Skeletal muscle tissue (tissue), 4 donors: ENCODE results near the gene RPA4. TPM values are rescaled to one million over a fixed set of nuclear protein-coding genes. Genes with fewer than 3 reads are reported as not detected.

Experiments used
- H3K27ac ChIP-seq: one replicate; pipeline ENCODE4 v1.7.0; 2013; ENCODE audit warnings: mild to moderate bottlenecking, low read depth, low read length, inconsistent platforms
- H3K27me3 ChIP-seq, 3 donors: one replicate each; pipeline ENCODE4 v1.7.0; 2013; ENCODE audit warnings: low read length in 3 of 3; ENCODE audit not compliant: control insufficient read depth in 3 of 3, insufficient read depth in 3 of 3
- H3K36me3 ChIP-seq, 3 donors: one replicate each; pipeline ENCODE4 v1.7.0; 2013; ENCODE audit warnings: low read length in 3 of 3; ENCODE audit not compliant: control insufficient read depth in 3 of 3, insufficient read depth in 3 of 3
- H3K4me1 ChIP-seq, 3 donors: one replicate each; pipeline ENCODE4 v1.7.0; 2013; ENCODE audit warnings: low read length in 3 of 3, mild to moderate bottlenecking in 3 of 3; ENCODE audit not compliant: control insufficient read depth in 3 of 3, insufficient read depth in 3 of 3
- H3K4me3 ChIP-seq, 3 donors: one replicate each; pipeline ENCODE4 v1.7.0; 2013; ENCODE audit warnings: low read length in 3 of 3
- H3K9ac ChIP-seq, 3 donors: one replicate each; pipeline ENCODE4 v1.7.0; 2013; ENCODE audit warnings: low read length in 3 of 3, mild to moderate bottlenecking in 3 of 3, moderate library complexity in 2 of 3, low read depth in 1 of 3
- H3K9me3 ChIP-seq, 3 donors: one replicate each; pipeline ENCODE4 v1.7.0; 2013; ENCODE audit warnings: low read length in 3 of 3; ENCODE audit not compliant: control insufficient read depth in 3 of 3
- total RNA-seq: library from RNA; depleted of rRNA; stranded (reverse); fragments of >200 nt; gene quantifications from one replicate; pipeline ENCODE4 v1.2.3, GENCODE V29; 2014
- donor health status: Osteomylitis.

RPA4 gene
- total RNA-seq, 1 donor from 2014 or later = 2.6 TPM

DNA sequence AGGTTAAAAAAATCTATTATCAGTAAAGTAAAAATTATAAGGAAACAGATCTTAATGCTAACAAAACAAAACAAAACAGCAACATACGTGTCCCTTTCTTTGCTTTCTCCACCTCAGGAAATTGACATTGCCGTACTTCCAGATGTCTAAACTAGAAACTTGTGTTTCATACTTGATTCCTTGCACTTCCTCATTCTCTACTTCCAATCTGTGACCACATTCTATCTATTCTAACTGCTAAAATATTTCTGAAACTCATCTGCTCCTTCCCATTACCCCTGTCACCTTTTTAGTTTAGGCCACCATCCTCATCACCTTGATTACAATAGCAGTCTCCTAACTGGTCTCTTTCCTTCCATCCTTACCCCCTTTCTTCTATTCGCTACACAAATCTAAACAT lies 22.5 kb upstream of the RPA4 start:
- H3K9ac ChIP-seq = no peak overlapping the region
- no peaks in the 10 kb centered on the region for H3K4me1 ChIP-seq
- H3K27ac ChIP-seq = no peak overlapping the region

DNA sequence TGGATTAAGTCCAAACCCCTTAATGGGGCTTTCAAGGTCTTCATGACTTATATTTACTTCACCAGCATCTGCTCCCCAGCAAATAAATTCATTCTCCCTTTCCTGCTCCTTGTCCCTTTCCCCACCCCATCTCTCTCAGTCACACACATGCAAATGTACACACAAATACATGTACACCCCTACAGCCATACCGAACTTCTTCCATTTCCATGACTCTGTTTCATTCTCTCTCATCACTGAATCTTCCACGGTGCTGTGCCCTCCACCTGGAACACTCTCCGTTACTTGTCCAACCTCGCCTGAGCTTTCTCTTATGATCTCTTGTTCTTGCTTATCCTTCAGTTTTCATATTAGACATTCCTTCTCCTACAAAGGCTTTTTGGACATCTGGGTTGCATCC lies 22.0 kb upstream of the RPA4 start:
- Histone ChIP-seq H3K9ac (no peak overlapping the region), H3K27me3 (no peaks in the 10 kb centered on the region), H3K36me3 (no peaks in the 10 kb centered on the region), H3K4me3 (no peak overlapping the region), H3K27ac (no peak overlapping the region), H3K4me1 (no peaks in the 10 kb centered on the region), H3K9me3 (no peaks in the 10 kb centered on the region)

More for the DNA sequence above, 22.5 kb upstream of the RPA4 start:
- Histone ChIP-seq H3K4me3 (no peak overlapping the region), H3K27me3 (no peaks in the 10 kb centered on the region), H3K36me3 (no peaks in the 10 kb centered on the region), H3K9me3 (no peaks in the 10 kb centered on the region)

GRCh38 chrX:96884027-96884426 lies 319 bp downstream of the RPA4 start:
- Histone ChIP-seq H3K27me3 (no peaks in the 10 kb centered on the region), H3K4me1 (no peaks in the 10 kb centered on the region), H3K27ac (no peak overlapping the region), H3K36me3 (peaks cover 0 to 9% (median 0%) of the 10 kb centered on the region in 3 donors), H3K9me3 (no peaks in the 10 kb centered on the region), H3K9ac (no peak overlapping the region), H3K4me3 (no peak overlapping the region)

GRCh38 chrX:96889726-96890125 lies 6.0 kb downstream of the RPA4 start:
- H3K36me3 ChIP-seq = peaks cover 0 to 1% (median 0%) of the 10 kb centered on the region in 3 donors
- H3K4me3 ChIP-seq = no peak overlapping the region
- no peaks in the 10 kb centered on the region for H3K4me1 ChIP-seq
- H3K9ac ChIP-seq = no peak overlapping the region
- no peaks in the 10 kb centered on the region for H3K9me3 ChIP-seq
- H3K27me3 ChIP-seq = no peaks in the 10 kb centered on the region
- no peak overlapping the region for H3K27ac ChIP-seq

GRCh38 chrX:96906741-96907140 lies 23.0 kb downstream of the RPA4 start:
- H3K27me3 ChIP-seq = no peaks in the 10 kb centered on the region
- H3K4me1 ChIP-seq = peaks cover 0 to 2% (median 0%) of the 10 kb centered on the region in 3 donors
- no peak overlapping the region for H3K4me3 ChIP-seq
- no peak overlapping the region for H3K27ac ChIP-seq
- H3K36me3 ChIP-seq = no peaks in the 10 kb centered on the region
- H3K9me3 ChIP-seq = no peaks in the 10 kb centered on the region
- no peak overlapping the region for H3K9ac ChIP-seq

DNA sequence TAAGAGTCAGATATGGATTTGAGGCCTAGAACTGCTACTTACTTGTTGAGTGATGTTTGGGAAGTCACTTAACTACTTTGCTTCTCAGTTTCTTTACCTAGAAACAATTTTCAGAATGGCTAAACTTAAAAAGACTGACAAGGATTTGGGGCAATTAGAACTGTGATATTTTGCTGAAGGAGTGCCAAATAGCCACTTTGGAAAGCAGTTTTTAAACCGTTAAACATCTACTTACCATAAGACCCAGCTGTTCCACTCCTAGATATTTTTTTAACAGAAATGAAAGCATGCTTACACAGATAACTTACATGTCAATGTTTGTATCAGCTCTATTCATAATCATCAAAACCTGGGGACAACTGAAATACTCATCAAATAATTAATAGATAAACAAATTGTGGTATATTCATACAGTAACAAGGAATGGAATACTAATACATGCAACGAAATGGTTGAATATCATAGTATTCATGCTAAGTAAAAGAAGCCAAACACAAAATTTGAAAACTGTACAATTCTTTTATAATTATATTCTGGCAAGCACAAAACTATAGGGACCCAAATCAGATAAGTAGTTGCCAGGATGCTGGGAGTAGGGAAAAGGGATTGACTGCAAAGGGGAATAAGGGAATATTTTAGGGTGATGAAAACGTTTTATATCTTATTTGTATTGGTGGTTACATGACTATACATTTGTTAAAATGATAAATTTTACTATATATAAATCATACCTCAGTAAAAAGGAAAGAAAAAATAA lies 24.0 kb downstream of the RPA4 start:
- H3K4me1 ChIP-seq = peaks cover 0 to 2% (median 0%) of the 10 kb centered on the region in 3 donors
- no peaks in the 10 kb centered on the region for H3K36me3 ChIP-seq
- H3K27ac ChIP-seq = no peak overlapping the region
- H3K9ac ChIP-seq = no peak overlapping the region
- no peaks in the 10 kb centered on the region for H3K27me3 ChIP-seq
- H3K4me3 ChIP-seq = no peak overlapping the region
- no peaks in the 10 kb centered on the region for H3K9me3 ChIP-seq

GRCh38 chrX:96909291-96909690 lies 25.6 kb downstream of the RPA4 start:
- Histone ChIP-seq H3K27me3 (no peaks in the 10 kb centered on the region), H3K4me3 (no peak overlapping the region), H3K9ac (no peak overlapping the region), H3K27ac (no peak overlapping the region), H3K9me3 (no peaks in the 10 kb centered on the region), H3K36me3 (no peaks in the 10 kb centered on the region), H3K4me1 (peaks cover 0 to 2% (median 0%) of the 10 kb centered on the region in 3 donors)

DNA sequence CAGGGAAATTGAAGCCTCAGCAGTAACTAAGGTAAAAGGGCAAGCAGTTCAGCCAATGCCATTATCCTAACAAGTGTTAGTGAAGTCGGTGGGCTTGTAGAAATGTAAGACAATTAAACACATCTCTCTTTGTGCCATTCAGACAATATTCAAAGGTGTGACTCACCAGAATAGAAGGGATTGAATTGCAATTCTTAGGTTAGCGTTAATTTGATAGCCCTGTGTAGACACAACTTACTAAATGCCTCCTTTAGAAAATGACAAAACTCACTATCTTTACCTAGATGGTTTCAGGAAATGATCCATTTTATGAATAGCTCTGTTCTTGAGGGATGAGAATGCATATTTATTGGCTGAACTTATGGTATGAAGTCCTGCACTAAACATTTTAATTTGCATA lies 35.2 kb downstream of the RPA4 start:
- no peak overlapping the region for H3K9ac ChIP-seq
- H3K4me1 ChIP-seq = no peaks in the 10 kb centered on the region
- no peak overlapping the region for H3K4me3 ChIP-seq
- no peaks in the 10 kb centered on the region for H3K9me3 ChIP-seq
- H3K36me3 ChIP-seq = peaks cover 0 to 2% (median 0%) of the 10 kb centered on the region in 3 donors
- no peak overlapping the region for H3K27ac ChIP-seq
- no peaks in the 10 kb centered on the region for H3K27me3 ChIP-seq

GRCh38 chrX:96919672-96920071 lies 36.0 kb downstream of the RPA4 start:
- Histone ChIP-seq H3K4me1 (no peaks in the 10 kb centered on the region), H3K9ac (no peak overlapping the region), H3K27ac (no peak overlapping the region), H3K27me3 (no peaks in the 10 kb centered on the region), H3K9me3 (no peaks in the 10 kb centered on the region), H3K4me3 (no peak overlapping the region), H3K36me3 (peaks cover 0 to 2% (median 0%) of the 10 kb centered on the region in 3 donors)

- no peak overlapping the region for H3K27ac ChIP-seq
- H3K4me3 ChIP-seq = no peak overlapping the region
- no peaks in the 10 kb centered on the region for H3K27me3 ChIP-seq
- H3K4me1 ChIP-seq = no peaks in the 10 kb centered on the region
- H3K9me3 ChIP-seq = no peaks in the 10 kb centered on the region
- H3K36me3 ChIP-seq = no peaks in the 10 kb centered on the region
- H3K9ac ChIP-seq = no peak overlapping the region
Observed at GRCh38 chrX:96924581-96924980, 40.9 kb downstream of the RPA4 start.
